Cardiac muscle cell (in vitro differentiated cells and primary cell): Measurements from ENCODE around the gene CYTH4. TPM values are rescaled to one million over a fixed set of nuclear protein-coding genes. Genes with fewer than 3 reads are reported as not detected.

Source experiments
- DNase-seq, 2 donors: peaks; one replicate each; pipeline versions ENCODE4 v3.0.0 to v3.0.0-alpha.2; 2010 to 2017; ENCODE audit warnings: low read depth in 1 of 2, low spot score in 1 of 2
- H3K27ac ChIP-seq: fragments of 200-600 bp; sonication (generic); 2 replicates; pipeline ENCODE4 v1.5.1; 2016
- H3K27me3 ChIP-seq: fragments of 200-600 bp; sonication (generic); 2 replicates; pipeline ENCODE4 v1.6.0; 2016; ENCODE audit warnings: control low read depth
- H3K36me3 ChIP-seq: fragments of 200-600 bp; sonication (generic); 2 replicates; pipeline ENCODE4 v1.5.1; 2016; ENCODE audit warnings: control low read depth
- H3K4me1 ChIP-seq: fragments of 200-600 bp; sonication (generic); 2 replicates; pipeline ENCODE4 v1.8.1; 2017; ENCODE audit warnings: low read depth, mild to moderate bottlenecking, mixed run types
- H3K4me3 ChIP-seq: fragments of 200-600 bp; sonication (generic); 2 replicates; pipeline ENCODE4 v1.5.1; 2016; ENCODE audit warnings: mild to moderate bottlenecking
- H3K9me3 ChIP-seq: fragments of 200-600 bp; sonication (generic); 2 replicates; pipeline ENCODE4 v1.5.1; 2017; ENCODE audit warnings: low read depth, mild to moderate bottlenecking, control low read depth
- CTCF ChIP-seq: IDR thresholded peaks from 2 replicates; pipeline ENCODE4 v1.5.1; 2012; ENCODE audit warnings: low read depth, mild to moderate bottlenecking, low read length
- polyA plus RNA-seq: library from polyadenylated mRNA; unstranded; fragments of >200 nt; fragmentation: Nextera tagmentation; extraction: Ambion mirVana; gene quantifications from 2 replicates; pipeline ENCODE4 v1.2.1, GENCODE V29; 2016
- total RNA-seq: library from RNA; depleted of rRNA; stranded (reverse); fragments of >200 nt; gene quantifications from 2 replicates; pipeline ENCODE4 v1.2.3, GENCODE V29; 2016

CYTH4 gene
- total and polyA plus RNA-seq, 2 experiments from 2014 or later, result not detected

DNA sequence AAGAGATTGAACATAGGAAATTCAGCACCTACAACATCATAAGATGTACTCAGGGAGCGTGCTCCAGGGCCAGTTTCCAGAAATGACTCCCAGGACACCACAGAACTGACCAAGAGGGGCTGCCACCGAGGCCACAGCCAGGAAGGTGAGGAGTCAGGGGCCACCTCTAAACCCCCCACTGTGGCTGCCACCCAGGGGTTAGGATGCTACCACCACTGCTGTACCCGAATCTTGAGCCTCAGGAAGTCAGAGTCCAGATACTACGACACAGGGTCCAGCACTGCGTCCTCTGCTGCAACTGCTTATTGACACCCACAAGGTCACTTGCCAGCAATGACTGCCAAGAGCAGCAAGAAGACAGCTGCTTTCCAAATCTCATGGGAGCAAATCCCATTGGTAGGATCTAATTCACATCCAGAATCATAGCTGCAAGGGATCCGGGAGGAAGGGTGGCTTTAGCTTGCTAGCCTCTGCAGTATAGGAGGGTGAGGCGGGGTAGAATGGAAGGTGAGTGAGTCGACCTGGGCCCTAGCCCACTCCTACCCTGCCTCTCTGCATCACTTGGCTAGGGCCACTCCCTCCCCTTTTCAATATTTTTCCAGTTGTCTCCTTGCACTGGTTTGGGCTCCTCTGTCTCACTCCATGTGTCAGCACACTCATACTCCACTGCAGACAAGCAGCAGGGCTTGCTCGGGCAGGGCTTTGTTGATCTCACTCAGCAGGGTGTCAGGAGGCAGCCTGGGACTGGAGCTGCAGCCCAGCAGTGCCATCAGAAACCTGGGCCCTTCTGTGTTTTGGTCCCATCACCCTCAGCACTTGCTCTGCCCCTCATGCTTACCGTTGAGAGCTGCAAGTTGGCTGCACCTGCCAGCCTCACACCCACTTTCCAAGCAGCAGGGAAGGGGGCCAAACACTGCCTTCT lies 18.1 kb upstream of the CYTH4 start:
- Histone ChIP-seq H3K9me3 (no peaks in the 10 kb centered on the region), H3K4me3 (no peak overlapping the region), H3K36me3 (no peaks in the 10 kb centered on the region), H3K4me1 (peaks cover 2% of the 10 kb centered on the region), H3K27ac (no peak overlapping the region), H3K27me3 (peaks cover 6% of the 10 kb centered on the region)
- no peak for TF ChIP-seq CTCF
- no peak for DNase-seq

- Histone ChIP-seq H3K36me3 (no peaks in the 10 kb centered on the region), H3K27me3 (no peaks in the 10 kb centered on the region), H3K4me1 (no peaks in the 10 kb centered on the region), H3K27ac (no peak overlapping the region), H3K4me3 (no peak overlapping the region), H3K9me3 (no peaks in the 10 kb centered on the region)
- no peak for DNase-seq
- TF ChIP-seq CTCF, result no peak
These were observed 15.7 kb upstream of the CYTH4 start for GRCh38 chr22:37266581-37267134.

DNA sequence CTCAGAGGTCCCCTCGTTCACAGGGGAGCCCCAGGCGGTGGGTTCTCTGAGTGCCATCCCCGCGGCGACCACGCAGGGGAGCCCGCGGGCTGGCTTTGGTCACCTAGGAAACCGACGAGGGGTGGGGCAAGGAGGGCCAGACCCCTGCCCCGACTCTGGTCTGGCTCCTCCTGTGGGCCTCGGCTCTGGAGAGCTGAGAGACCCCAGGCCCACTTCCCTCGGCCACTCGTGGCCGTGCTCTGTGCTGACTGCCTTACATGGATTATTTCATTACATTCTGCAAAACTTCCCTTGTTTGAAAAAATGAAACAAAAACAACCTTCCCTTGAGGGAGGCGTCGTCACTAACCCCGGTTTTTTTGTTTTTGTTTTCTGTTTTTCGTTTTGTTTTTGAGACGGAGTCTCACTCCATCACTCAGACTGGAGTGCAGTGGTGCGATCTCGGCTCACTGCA lies 15.1 kb upstream of the CYTH4 start:
- peak; percentile 90 for TF ChIP-seq CTCF

GRCh38 chr22:37267661-37268413 lies 14.5 kb upstream of the CYTH4 start:
- no peak overlapping the region for H3K4me3 ChIP-seq
- no peak overlapping the region for H3K27ac ChIP-seq
- no peaks in the 10 kb centered on the region for H3K36me3 ChIP-seq
- no peaks in the 10 kb centered on the region for H3K27me3 ChIP-seq
- no peak for TF ChIP-seq CTCF
- no peaks in the 10 kb centered on the region for H3K9me3 ChIP-seq
- DNase-seq, result no peak
- no peaks in the 10 kb centered on the region for H3K4me1 ChIP-seq

More for the DNA sequence above, 15.1 kb upstream of the CYTH4 start:
- Histone ChIP-seq H3K36me3 (no peaks in the 10 kb centered on the region), H3K4me3 (no peak overlapping the region), H3K27me3 (no peaks in the 10 kb centered on the region), H3K27ac (no peak overlapping the region), H3K4me1 (no peaks in the 10 kb centered on the region), H3K9me3 (no peaks in the 10 kb centered on the region)
- peak; percentile 51 to 74 for DNase-seq

DNA sequence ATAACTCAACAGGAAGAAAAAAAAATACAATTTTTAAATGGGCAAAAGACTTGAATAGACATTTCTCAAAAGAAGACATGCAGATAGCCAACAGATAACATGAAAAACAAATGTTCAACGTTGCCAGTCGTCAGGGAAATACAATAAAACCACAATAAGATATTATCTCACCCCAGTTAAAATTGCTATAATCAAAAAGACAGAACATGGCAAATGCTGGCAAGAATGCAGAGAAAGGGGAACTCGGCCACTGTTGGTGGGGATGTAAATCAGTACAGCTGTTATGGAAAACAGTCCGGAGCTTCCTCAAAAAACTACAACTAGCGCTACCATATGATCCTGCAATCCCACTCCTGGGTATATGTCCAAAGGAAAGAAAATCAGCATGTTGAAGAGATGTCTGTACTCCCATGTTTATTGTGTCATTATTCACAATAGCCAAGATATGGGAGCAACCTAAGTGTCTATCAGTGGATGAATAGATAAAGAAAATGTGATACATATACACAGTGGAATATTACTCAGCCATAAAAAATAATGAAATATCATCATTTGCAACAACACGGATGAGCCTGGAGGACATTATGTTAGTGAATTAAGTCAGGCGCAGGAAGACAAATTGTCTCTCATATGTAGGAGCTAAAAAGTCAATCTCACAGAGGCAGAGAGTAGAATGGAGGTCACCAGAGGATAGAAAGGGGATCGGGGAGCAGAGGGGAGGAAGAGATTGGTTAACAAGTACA lies 12.2 kb upstream of the CYTH4 start:
- no peak for DNase-seq
- no peaks in the 10 kb centered on the region for H3K4me1 ChIP-seq
- H3K27me3 ChIP-seq, result no peaks in the 10 kb centered on the region
- no peaks in the 10 kb centered on the region for H3K36me3 ChIP-seq
- TF ChIP-seq CTCF, result no peak
- no peak overlapping the region for H3K4me3 ChIP-seq
- H3K9me3 ChIP-seq, result no peaks in the 10 kb centered on the region
- H3K27ac ChIP-seq, result no peak overlapping the region
